ENCODE measurements around the gene MUC16. TPM values are rescaled to one million over a fixed set of nuclear protein-coding genes. Genes with fewer than 3 reads are reported as not detected.
"Not testable (repeated sequence)": the region's sequence is repeated elsewhere in the genome, so short reads cannot be mapped to it uniquely, and the experiment has no call there.

The MUC16 gene
- total RNA-seq (under 1 TPM; 0.03 to 0.45 TPM), polyA plus RNA-seq (not detected)
- long read RNA-seq, donor 1: 0 reads
- long read RNA-seq, donor 2: 0 reads

GRCh38 chr19:9009935-9010651, at the start of gene MUC16:
TSS of gene MUC16 (minus strand) at chr19:9010409.
- Histone ChIP-seq H3K27ac (ENCODE audit: low read depth in 1 of 2, low read length in 2 of 2) (no peak within 1 kb of the TSS), H3K36me3 (ENCODE audit: control insufficient read depth in 1 of 2, insufficient read depth in 2 of 2, low read length in 1 of 2) (no peaks in the 10 kb centered on the region), H3K27me3 (ENCODE audit: control insufficient read depth in 1 of 2, insufficient read depth in 2 of 2, low read length in 1 of 2) (no peaks in the 10 kb centered on the region), H3K4me3 (ENCODE audit: low read length in 2 of 2) (no peak within 1 kb of the TSS), H3K9me3 (ENCODE audit: control insufficient read depth, low read length) (no peaks in the 10 kb centered on the region), H3K4me1 (ENCODE audit: control insufficient read depth in 1 of 2, insufficient read depth in 2 of 2, low read length in 2 of 2) (no peaks in the 10 kb centered on the region)
- intact Hi-C loops (cut with DNase I): no loop called here
- 65 to 70% methylated on average over 20 of the region's 20 CpGs for WGBS, 2 donors
- DNase-seq (no peak), ATAC-seq (ENCODE audit: low FRiP score) (no peak)

DNA sequence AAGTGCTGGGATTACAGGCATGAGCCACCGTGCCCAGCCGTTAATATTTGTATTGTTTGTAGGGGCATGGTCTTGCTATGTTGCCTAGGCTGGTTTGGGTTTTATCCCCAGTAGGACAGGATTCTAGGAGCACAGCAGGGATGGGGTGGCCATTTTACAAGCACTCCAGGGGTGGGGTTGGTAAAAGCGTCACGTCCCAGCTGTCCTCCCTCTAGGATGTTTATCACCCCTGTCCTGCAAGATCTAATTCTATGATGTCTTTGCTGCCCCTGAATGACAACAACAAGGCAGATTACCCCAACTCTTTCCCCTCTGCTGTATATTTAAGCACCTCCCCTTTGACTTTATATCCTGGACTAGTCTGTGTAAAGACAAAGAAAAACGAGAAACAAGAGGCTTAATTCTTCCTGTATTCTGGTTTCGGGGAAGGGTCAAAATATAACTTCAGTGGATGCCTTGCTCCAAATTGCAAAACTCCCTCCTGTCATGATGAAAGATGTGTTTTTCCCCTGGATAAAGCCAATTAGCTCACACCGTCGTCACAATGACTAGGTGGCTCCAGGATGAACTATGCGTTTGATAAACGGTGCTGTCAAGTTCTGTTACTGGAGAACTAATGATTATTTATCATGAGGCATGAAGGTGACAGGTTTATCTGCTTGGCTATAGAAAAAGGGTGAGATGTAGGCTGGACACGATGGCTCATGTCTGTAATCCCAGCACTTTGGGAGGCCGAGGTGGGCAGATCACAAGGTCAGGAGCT, 48.9 kb upstream of the MUC16 start:
- Histone ChIP-seq H3K9me3 (ENCODE audit: control insufficient read depth, low read length) (no peaks in the 10 kb centered on the region), H3K4me3 (ENCODE audit: low read length in 2 of 2) (no peak overlapping the region), H3K27ac (ENCODE audit: low read depth in 1 of 2, low read length in 2 of 2) (no peak overlapping the region), H3K36me3 (ENCODE audit: control insufficient read depth in 1 of 2, insufficient read depth in 2 of 2, low read length in 1 of 2) (no peaks in the 10 kb centered on the region), H3K27me3 (ENCODE audit: control insufficient read depth in 1 of 2, insufficient read depth in 2 of 2, low read length in 1 of 2) (no peaks in the 10 kb centered on the region), H3K4me1 (ENCODE audit: control insufficient read depth in 1 of 2, insufficient read depth in 2 of 2, low read length in 2 of 2) (no peaks in the 10 kb centered on the region)
- ATAC-seq (ENCODE audit: low FRiP score): no peak
- intact Hi-C loops (cut with DNase I): no loop called here
- WGBS, 2 donors: 45 to 47% methylated on average over 12 of the region's 12 CpGs
- DNase-seq: no peak

GRCh38 chr19:9057505-9058258, 47.5 kb upstream of the MUC16 start:
- H3K27ac ChIP-seq (ENCODE audit: low read depth in 1 of 2, low read length in 2 of 2): no peak overlapping the region
- H3K36me3 ChIP-seq (ENCODE audit: control insufficient read depth in 1 of 2, insufficient read depth in 2 of 2, low read length in 1 of 2): no peaks in the 10 kb centered on the region
- H3K4me1 ChIP-seq (ENCODE audit: control insufficient read depth in 1 of 2, insufficient read depth in 2 of 2, low read length in 2 of 2): no peaks in the 10 kb centered on the region
- no peaks in the 10 kb centered on the region for H3K9me3 ChIP-seq (ENCODE audit: control insufficient read depth, low read length)
- no peak for DNase-seq
- 81 to 82% methylated on average over 4 of the region's 4 CpGs for WGBS, 2 donors
- no peak for ATAC-seq (ENCODE audit: low FRiP score)
- no peak overlapping the region for H3K4me3 ChIP-seq (ENCODE audit: low read length in 2 of 2)
- no peaks in the 10 kb centered on the region for H3K27me3 ChIP-seq (ENCODE audit: control insufficient read depth in 1 of 2, insufficient read depth in 2 of 2, low read length in 1 of 2)
- intact Hi-C loops (cut with DNase I): no loop called here

- ATAC-seq (ENCODE audit: low FRiP score); H3K4me1 ChIP-seq (ENCODE audit: control insufficient read depth in 1 of 2, insufficient read depth in 2 of 2, low read length in 2 of 2); DNase-seq; intact Hi-C loops (cut with DNase I); H3K9me3 ChIP-seq (ENCODE audit: control insufficient read depth, low read length); H3K4me3 ChIP-seq (ENCODE audit: low read length in 2 of 2); H3K27me3 ChIP-seq (ENCODE audit: control insufficient read depth in 1 of 2, insufficient read depth in 2 of 2, low read length in 1 of 2); H3K36me3 ChIP-seq (ENCODE audit: control insufficient read depth in 1 of 2, insufficient read depth in 2 of 2, low read length in 1 of 2); H3K27ac ChIP-seq (ENCODE audit: low read depth in 1 of 2, low read length in 2 of 2): not testable (repeated sequence)
- 91 to 95% methylated on average over 9 of the region's 9 CpGs for WGBS, 2 donors
Observed at GRCh38 chr19:9056131-9056530, 45.9 kb upstream of the MUC16 start.

- H3K36me3 ChIP-seq (ENCODE audit: control insufficient read depth in 1 of 2, insufficient read depth in 2 of 2, low read length in 1 of 2): no peaks in the 10 kb centered on the region
- no peak overlapping the region for H3K4me3 ChIP-seq (ENCODE audit: low read length in 2 of 2)
- H3K27me3 ChIP-seq (ENCODE audit: control insufficient read depth in 1 of 2, insufficient read depth in 2 of 2, low read length in 1 of 2): no peaks in the 10 kb centered on the region
- no peak overlapping the region for H3K27ac ChIP-seq (ENCODE audit: low read depth in 1 of 2, low read length in 2 of 2)
- no peak for ATAC-seq (ENCODE audit: low FRiP score)
- H3K4me1 ChIP-seq (ENCODE audit: control insufficient read depth in 1 of 2, insufficient read depth in 2 of 2, low read length in 2 of 2): no peaks in the 10 kb centered on the region
- H3K9me3 ChIP-seq (ENCODE audit: control insufficient read depth, low read length): no peaks in the 10 kb centered on the region
- 30% methylated on average over 8 of the region's 8 CpGs for WGBS, 2 donors
- intact Hi-C loops (cut with DNase I): no loop called here
- DNase-seq: no peak
Observed at GRCh38 chr19:9054765-9055164, 44.6 kb upstream of the MUC16 start.

GRCh38 chr19:9054207-9054606, 44.0 kb upstream of the MUC16 start:
- whole genome bisulfite sequencing, 2 donors: 81% methylated on average over 8 of the region's 8 CpGs
- H3K27me3 ChIP-seq (ENCODE audit: control insufficient read depth in 1 of 2, insufficient read depth in 2 of 2, low read length in 1 of 2): no peaks in the 10 kb centered on the region
- no peaks in the 10 kb centered on the region for H3K36me3 ChIP-seq (ENCODE audit: control insufficient read depth in 1 of 2, insufficient read depth in 2 of 2, low read length in 1 of 2)
- H3K9me3 ChIP-seq (ENCODE audit: control insufficient read depth, low read length): no peaks in the 10 kb centered on the region
- H3K4me1 ChIP-seq (ENCODE audit: control insufficient read depth in 1 of 2, insufficient read depth in 2 of 2, low read length in 2 of 2): no peaks in the 10 kb centered on the region
- no peak for ATAC-seq (ENCODE audit: low FRiP score)
- DNase-seq: no peak
- intact Hi-C loops (cut with DNase I): no loop called here
- no peak overlapping the region for H3K27ac ChIP-seq (ENCODE audit: low read depth in 1 of 2, low read length in 2 of 2)
- H3K4me3 ChIP-seq (ENCODE audit: low read length in 2 of 2): no peak overlapping the region

GRCh38 chr19:9053674-9054073, 43.5 kb upstream of the MUC16 start:
- H3K27me3 ChIP-seq (ENCODE audit: control insufficient read depth in 1 of 2, insufficient read depth in 2 of 2, low read length in 1 of 2); intact Hi-C loops (cut with DNase I); H3K36me3 ChIP-seq (ENCODE audit: control insufficient read depth in 1 of 2, insufficient read depth in 2 of 2, low read length in 1 of 2); ATAC-seq (ENCODE audit: low FRiP score); DNase-seq; H3K4me3 ChIP-seq (ENCODE audit: low read length in 2 of 2); H3K9me3 ChIP-seq (ENCODE audit: control insufficient read depth, low read length); H3K27ac ChIP-seq (ENCODE audit: low read depth in 1 of 2, low read length in 2 of 2); H3K4me1 ChIP-seq (ENCODE audit: control insufficient read depth in 1 of 2, insufficient read depth in 2 of 2, low read length in 2 of 2): not testable (repeated sequence)
- 94 to 95% methylated on average over 6 of the region's 6 CpGs for WGBS, 2 donors

DNA sequence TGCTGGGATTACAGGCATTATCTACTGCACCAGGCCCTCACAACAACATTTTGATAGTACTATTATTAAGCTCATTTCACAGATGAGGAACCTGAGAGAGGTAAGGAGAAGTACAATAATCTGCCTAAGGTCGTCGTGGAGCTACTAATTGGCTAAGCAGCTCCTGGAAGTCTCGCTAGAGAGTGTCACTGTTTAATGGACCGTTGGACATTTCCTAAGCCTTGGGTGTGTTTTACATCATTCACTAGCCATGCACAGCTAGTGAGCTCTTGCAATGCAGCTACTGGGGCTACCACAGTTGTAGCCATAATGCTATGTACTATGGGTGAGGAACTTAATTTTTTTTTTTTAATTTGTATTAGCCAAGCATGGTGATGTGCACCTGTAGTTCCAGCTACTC, 42.7 kb upstream of the MUC16 start:
- 83 to 88% methylated on average over 4 of the region's 4 CpGs for WGBS, 2 donors
- Histone ChIP-seq H3K4me1 (ENCODE audit: control insufficient read depth in 1 of 2, insufficient read depth in 2 of 2, low read length in 2 of 2) (no peaks in the 10 kb centered on the region), H3K9me3 (ENCODE audit: control insufficient read depth, low read length) (no peaks in the 10 kb centered on the region), H3K36me3 (ENCODE audit: control insufficient read depth in 1 of 2, insufficient read depth in 2 of 2, low read length in 1 of 2) (no peaks in the 10 kb centered on the region), H3K27me3 (ENCODE audit: control insufficient read depth in 1 of 2, insufficient read depth in 2 of 2, low read length in 1 of 2) (no peaks in the 10 kb centered on the region), H3K4me3 (ENCODE audit: low read length in 2 of 2) (no peak overlapping the region), H3K27ac (ENCODE audit: low read depth in 1 of 2, low read length in 2 of 2) (no peak overlapping the region)
- ATAC-seq (ENCODE audit: low FRiP score) (no peak), DNase-seq (no peak)
- intact Hi-C loops (cut with DNase I): no loop called here

Measured in aorta (tissue), 5 donors.